MM.1S (cell line): ENCODE results near the gene CERS5.
A peak's percentile ranks its signal among the peaks of the same experiment; 100 is the strongest.
"Not testable (repeated sequence)": the region's sequence is repeated elsewhere in the genome, so short reads cannot be mapped to it uniquely, and the experiment has no call there.

Experiments
- DNase-seq: peaks from one replicate; pipeline ENCODE4 v3.0.0-alpha.2; 2015
- H2AFZ ChIP-seq: fragments of 300-600 bp; sonication (generic); 2 replicates; pipeline ENCODE4 v1.6.0; 2016; ENCODE audit warnings: antibody characterized with exemption, low read length
- H3F3A ChIP-seq: fragments of 300-600 bp; sonication (generic); 2 replicates; pipeline ENCODE4 v1.6.1; 2016; ENCODE audit warnings: mild to moderate bottlenecking, antibody characterized with exemption, low read length, moderate library complexity, mixed read lengths; ENCODE audit not compliant: insufficient read depth
- H3K27ac ChIP-seq: fragments of 300-600 bp; sonication (generic); 2 replicates; pipeline ENCODE4 v1.5.1; 2016; ENCODE audit warnings: mild to moderate bottlenecking, low read length
- H3K27me3 ChIP-seq: fragments of 300-600 bp; sonication (generic); replicated peaks from 2 replicates; pipeline ENCODE4 v1.6.0; 2016; ENCODE audit warnings: low read length; ENCODE audit not compliant: insufficient read depth
- H3K36me3 ChIP-seq: fragments of 300-600 bp; sonication (generic); replicated peaks from 2 replicates; pipeline ENCODE4 v1.6.1; 2016; ENCODE audit warnings: mild to moderate bottlenecking, low read length, mixed read lengths; ENCODE audit not compliant: insufficient read depth
- H3K4me1 ChIP-seq: fragments of 300-600 bp; sonication (generic); 2 replicates; pipeline ENCODE4 v1.6.1; 2016; ENCODE audit warnings: low read length, mixed read lengths
- H3K4me2 ChIP-seq: fragments of 300-600 bp; sonication (generic); 2 replicates; pipeline ENCODE4 v1.6.0; 2016; ENCODE audit warnings: low read depth, low read length
- H3K4me3 ChIP-seq: fragments of 300-600 bp; sonication (generic); 2 replicates; pipeline ENCODE4 v1.5.1; 2016; ENCODE audit warnings: low read length, mixed read lengths
- H3K79me2 ChIP-seq: fragments of 300-600 bp; sonication (generic); 2 replicates; pipeline ENCODE4 v1.6.1; 2016; ENCODE audit warnings: mixed run types, low read length, mixed read lengths
- H3K9ac ChIP-seq: fragments of 300-600 bp; sonication (generic); 2 replicates; pipeline ENCODE4 v1.6.1; 2016; ENCODE audit warnings: low read length, mixed read lengths
- H3K9me2 ChIP-seq: fragments of 300-600 bp; sonication (generic); replicated peaks from 2 replicates; pipeline ENCODE4 v1.6.1; 2016; ENCODE audit warnings: mild to moderate bottlenecking, low read length, mixed read lengths; ENCODE audit not compliant: insufficient read depth
- H3K9me3 ChIP-seq: fragments of 300-600 bp; sonication (generic); replicated peaks from 2 replicates; pipeline ENCODE4 v1.6.1; 2016; ENCODE audit warnings: mild to moderate bottlenecking, low read length, mixed read lengths; ENCODE audit not compliant: insufficient read depth
- H4K20me1 ChIP-seq: fragments of 300-600 bp; sonication (generic); 2 replicates; pipeline ENCODE4 v1.6.1; 2016; ENCODE audit warnings: mild to moderate bottlenecking, low read length, moderate library complexity, mixed read lengths; ENCODE audit not compliant: insufficient read depth
- EZH2 ChIP-seq: fragments of 300-600 bp; sonication (generic); optimal IDR thresholded peaks from 2 replicates; pipeline ENCODE3; 2017; ENCODE audit warnings: low read depth, mild to moderate bottlenecking, antibody characterized with exemption, low read length, mixed read lengths
- EZH2phosphoT487 ChIP-seq: fragments of 300-600 bp; sonication (generic); IDR thresholded peaks from 2 replicates; pipeline ENCODE4 v1.6.1; 2018; ENCODE audit warnings: antibody characterized with exemption, low read length
- TF ChIP-seq, protein P1 (sequence below): fragments of 300-600 bp; sonication (generic); IDR thresholded peaks from 2 replicates; pipeline ENCODE4 v1.5.1; 2016; ENCODE audit warnings: antibody characterized with exemption, low read length, mixed read lengths

The CERS5 gene

DNA sequence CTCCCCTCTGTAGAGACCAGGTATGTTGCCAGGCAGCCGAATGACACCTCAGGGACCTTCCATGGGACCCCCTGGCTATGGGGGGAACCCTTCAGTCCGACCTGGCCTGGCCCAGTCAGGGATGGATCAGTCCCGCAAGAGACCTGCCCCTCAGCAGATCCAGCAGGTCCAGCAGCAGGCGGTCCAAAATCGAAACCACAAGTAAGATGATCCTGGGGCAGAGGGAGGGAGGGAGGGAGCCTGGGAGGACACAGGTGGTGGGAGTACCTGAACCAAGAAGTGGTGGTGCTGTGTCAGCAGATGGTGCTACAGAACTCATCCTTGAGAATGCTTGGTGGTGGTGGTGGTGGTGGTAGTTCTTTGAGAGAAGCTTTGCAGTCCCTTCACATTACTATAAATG is 81.0 kb downstream of the CERS5 start:
- no peak for TF ChIP-seq EZH2
- TF ChIP-seq, protein P1, sequence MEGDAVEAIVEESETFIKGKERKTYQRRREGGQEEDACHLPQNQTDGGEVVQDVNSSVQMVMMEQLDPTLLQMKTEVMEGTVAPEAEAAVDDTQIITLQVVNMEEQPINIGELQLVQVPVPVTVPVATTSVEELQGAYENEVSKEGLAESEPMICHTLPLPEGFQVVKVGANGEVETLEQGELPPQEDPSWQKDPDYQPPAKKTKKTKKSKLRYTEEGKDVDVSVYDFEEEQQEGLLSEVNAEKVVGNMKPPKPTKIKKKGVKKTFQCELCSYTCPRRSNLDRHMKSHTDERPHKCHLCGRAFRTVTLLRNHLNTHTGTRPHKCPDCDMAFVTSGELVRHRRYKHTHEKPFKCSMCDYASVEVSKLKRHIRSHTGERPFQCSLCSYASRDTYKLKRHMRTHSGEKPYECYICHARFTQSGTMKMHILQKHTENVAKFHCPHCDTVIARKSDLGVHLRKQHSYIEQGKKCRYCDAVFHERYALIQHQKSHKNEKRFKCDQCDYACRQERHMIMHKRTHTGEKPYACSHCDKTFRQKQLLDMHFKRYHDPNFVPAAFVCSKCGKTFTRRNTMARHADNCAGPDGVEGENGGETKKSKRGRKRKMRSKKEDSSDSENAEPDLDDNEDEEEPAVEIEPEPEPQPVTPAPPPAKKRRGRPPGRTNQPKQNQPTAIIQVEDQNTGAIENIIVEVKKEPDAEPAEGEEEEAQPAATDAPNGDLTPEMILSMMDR, result no peak
- TF ChIP-seq EZH2phosphoT487, result no peak

DNA sequence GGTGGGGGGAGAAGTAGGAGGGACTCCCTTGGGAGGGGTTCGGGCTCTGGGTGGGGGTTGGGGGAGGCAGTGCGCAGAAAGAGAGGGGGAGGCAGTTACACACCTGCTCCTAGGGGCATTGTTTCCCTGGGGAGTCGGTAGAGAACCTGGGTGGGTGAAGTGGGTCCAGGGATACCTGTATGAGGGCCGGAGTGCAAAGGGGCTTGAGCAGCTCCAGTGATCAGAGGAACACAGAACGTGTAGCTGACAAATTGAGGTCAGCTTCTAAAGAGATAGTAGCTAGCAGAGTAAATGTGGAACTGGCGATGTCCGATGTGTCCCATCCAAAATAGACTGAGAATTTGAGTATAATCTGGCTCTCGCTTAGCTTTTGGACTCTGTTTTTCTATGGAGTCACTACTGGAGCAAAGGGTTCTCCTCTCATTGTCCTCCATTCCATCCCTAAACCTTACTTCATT is 81.5 kb downstream of the CERS5 start:
- Histone ChIP-seq H3K79me2 (peaks cover 42% of the 10 kb centered on the region), H3F3A (peaks cover 20% of the 10 kb centered on the region), H3K4me2 (peak overlapping the region; percentile 90), H4K20me1 (no peaks in the 10 kb centered on the region), H3K4me1 (peaks cover 15% of the 10 kb centered on the region), H3K36me3 (peaks cover 18% of the 10 kb centered on the region; the same call in 1 of the 2 replicates), H3K9ac (peak overlapping the region; percentile 73), H3K9me2 (no peaks in the 10 kb centered on the region), H3K27ac (peak overlapping the region; percentile 91), H3K27me3 (no peaks in the 10 kb centered on the region), H2AFZ (no peak overlapping the region), H3K4me3 (peak overlapping the region; percentile 85), H3K9me3 (no peaks in the 10 kb centered on the region)
- no peak for TF ChIP-seq EZH2phosphoT487
- TF ChIP-seq, protein P1, result no peak
- TF ChIP-seq EZH2, result no peak
- DNase-seq, result no peak

More for the DNA sequence above, 81.0 kb downstream of the CERS5 start:
- H3F3A ChIP-seq, result peaks cover 20% of the 10 kb centered on the region
- no peaks in the 10 kb centered on the region for H3K27me3 ChIP-seq
- no peaks in the 10 kb centered on the region for H3K9me3 ChIP-seq
- peak overlapping the region; percentile 90 for H3K4me2 ChIP-seq
- peaks cover 42% of the 10 kb centered on the region for H3K79me2 ChIP-seq
- peaks cover 15% of the 10 kb centered on the region for H3K4me1 ChIP-seq
- peaks cover 18% of the 10 kb centered on the region; the same call in 1 of the 2 replicates for H3K36me3 ChIP-seq
- H3K9ac ChIP-seq, result peak overlapping the region; percentile 73
- H3K4me3 ChIP-seq, result peak overlapping the region; percentile 85
- H3K9me2 ChIP-seq, result no peaks in the 10 kb centered on the region
- peak; percentile 88 for DNase-seq
- H2AFZ ChIP-seq, result no peak overlapping the region
- no peaks in the 10 kb centered on the region for H4K20me1 ChIP-seq
- H3K27ac ChIP-seq, result peak overlapping the region; percentile 91

DNA sequence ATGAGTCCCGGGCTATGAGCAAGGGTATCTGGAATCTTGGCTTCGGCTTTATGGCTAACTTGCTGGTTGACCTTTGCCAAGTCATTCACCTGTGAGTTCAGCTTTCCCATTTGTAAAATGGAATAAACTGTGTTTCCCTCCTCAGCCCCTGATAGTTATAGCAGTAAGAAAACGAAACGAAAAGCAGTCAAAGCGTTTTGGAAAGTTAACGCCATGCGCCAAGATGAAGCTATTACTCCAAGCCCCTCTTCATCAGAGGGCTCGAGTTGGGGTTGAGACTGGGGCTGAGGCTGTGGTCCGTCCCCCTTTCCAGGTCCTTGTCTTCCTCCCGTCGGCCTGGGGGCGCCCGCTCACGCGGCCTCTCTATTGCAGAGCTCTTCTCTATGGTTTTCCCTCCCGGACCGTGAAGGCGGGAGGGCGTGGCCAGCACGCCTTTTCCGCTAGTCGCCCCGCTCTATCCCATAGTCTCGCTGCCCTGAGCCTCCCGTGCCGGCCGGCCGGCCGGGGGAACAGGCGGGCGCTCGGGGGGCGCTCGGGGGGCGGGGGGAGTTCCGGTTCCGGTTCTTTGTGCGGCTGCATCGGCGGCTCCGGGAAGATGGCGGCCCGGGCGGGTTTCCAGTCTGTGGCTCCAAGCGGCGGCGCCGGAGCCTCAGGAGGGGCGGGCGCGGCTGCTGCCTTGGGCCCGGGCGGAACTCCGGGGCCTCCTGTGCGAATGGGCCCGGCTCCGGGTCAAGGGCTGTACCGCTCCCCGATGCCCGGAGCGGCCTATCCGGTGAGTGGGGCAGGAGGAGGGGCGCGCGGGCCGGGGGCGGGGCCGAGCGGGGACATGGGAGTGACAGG is 82.2 kb downstream of the CERS5 start, which contains the start of gene SMARCD1:
Gene SMARCD1 (plus strand): TSS at position 568 of the 840 bp plus-strand sequence. CDS start 28 bp downstream, at position 596.
- TF ChIP-seq, protein P1, result peak; percentile 73
- TF ChIP-seq EZH2, result no peak
- no peaks in the 10 kb centered on the region for H4K20me1 ChIP-seq
- H3F3A ChIP-seq, result peaks cover 20% of the 10 kb centered on the region
- H3K9me2 ChIP-seq, result no peaks in the 10 kb centered on the region
- peaks cover 37% of the 10 kb centered on the region for H3K79me2 ChIP-seq
- DNase-seq, result peak; percentile 93
- peak within 1 kb of the TSS; percentile 91 for H3K27ac ChIP-seq
- H3K4me2 ChIP-seq, result peak within 1 kb of the TSS; percentile 90
- H3K9me3 ChIP-seq, result no peaks in the 10 kb centered on the region
- peaks cover 18% of the 10 kb centered on the region; the same call in 1 of the 2 replicates for H3K36me3 ChIP-seq
- peak within 1 kb of the TSS; percentile 96 for H2AFZ ChIP-seq
- peak within 1 kb of the TSS; percentile 73 for H3K9ac ChIP-seq
- H3K4me3 ChIP-seq, result peak within 1 kb of the TSS; percentile 85
- H3K27me3 ChIP-seq, result no peaks in the 10 kb centered on the region
- peaks cover 15% of the 10 kb centered on the region for H3K4me1 ChIP-seq

DNA sequence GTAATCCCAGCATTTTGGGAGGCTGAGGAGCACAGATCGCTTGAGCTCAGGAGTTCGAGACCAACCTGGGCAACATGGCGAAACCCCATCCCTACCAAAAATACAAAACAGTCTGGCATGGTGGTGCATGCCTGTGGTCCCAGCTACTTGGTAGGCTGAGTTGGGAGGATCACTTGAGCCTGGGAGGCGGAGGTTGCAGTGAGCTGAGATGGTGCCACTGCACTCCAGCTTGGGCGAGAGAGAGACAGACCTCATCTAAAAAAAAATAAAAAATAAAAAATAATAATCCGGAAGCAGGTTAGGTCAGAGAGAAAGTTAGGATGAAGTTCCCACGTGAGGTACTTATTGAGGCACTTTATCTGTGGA is 82.8 kb downstream of the CERS5 start:
- Histone ChIP-seq H3K79me2 (peaks cover 32% of the 10 kb centered on the region), H3K4me2 (peak overlapping the region; percentile 89), H2AFZ (peak overlapping the region; percentile 96), H3K4me3 (peak overlapping the region; percentile 85), H3K4me1 (peaks cover 15% of the 10 kb centered on the region), H3K36me3 (peaks cover 14% of the 10 kb centered on the region; the same call in 1 of the 2 replicates), H3F3A (peaks cover 20% of the 10 kb centered on the region), H3K27ac (peak overlapping the region; percentile 91; the same call in 1 of the 2 replicates), H3K9ac (peak overlapping the region; percentile 73; the same call in 1 of the 2 replicates)
- H3K27me3 ChIP-seq, H4K20me1 ChIP-seq, H3K9me2 ChIP-seq, H3K9me3 ChIP-seq, DNase-seq: not testable (repeated sequence)
